ENCODE measurements around the gene CHST8.

CHST8 gene

DNA sequence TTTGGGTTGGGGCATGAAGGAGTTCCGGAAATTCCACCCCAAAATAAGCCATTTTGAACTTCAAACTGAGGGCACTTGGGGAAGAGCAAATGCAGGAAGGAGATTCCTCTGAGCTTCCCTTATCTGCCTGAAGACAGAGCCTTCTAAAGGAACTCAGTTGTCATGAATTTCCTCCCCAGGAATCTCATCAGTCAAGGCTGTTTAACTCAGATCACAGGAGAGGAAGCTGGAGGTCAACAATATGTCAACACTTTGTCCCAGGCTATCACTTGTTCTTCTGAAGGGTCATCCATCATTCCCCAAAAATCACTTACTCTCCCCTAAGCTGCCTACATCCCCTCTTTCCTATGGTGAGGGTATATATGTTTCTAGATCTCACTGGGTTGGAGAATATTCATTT is 26.0 kb upstream of the CHST8 start:
- Histone ChIP-seq H4K20me1 (ENCODE audit: insufficient read depth, low read length) (no peaks in the 10 kb centered on the region), H3K4me2 (ENCODE audit: low read depth, low read length) (no peak overlapping the region), H3F3A (ENCODE audit: insufficient read depth, low read length) (no peaks in the 10 kb centered on the region), H3K9me3 (replicated peaks; ENCODE audit: insufficient read depth, low read length) (no peaks in the 10 kb centered on the region), H3K27ac (ENCODE audit: low read length) (no peak overlapping the region), H2AFZ (ENCODE audit: low read length) (no peak overlapping the region), H3K9ac (ENCODE audit: low read length) (no peak overlapping the region), H3K4me1 (ENCODE audit: low read length) (no peaks in the 10 kb centered on the region), H3K36me3 (replicated peaks; ENCODE audit: insufficient read depth, low read length) (no peaks in the 10 kb centered on the region), H3K27me3 (replicated peaks; ENCODE audit: insufficient read depth, low read length) (peaks cover 2% of the 10 kb centered on the region; the same call in 1 of the 2 replicates), H3K9me2 (replicated peaks; ENCODE audit: insufficient read depth, low read length) (no peaks in the 10 kb centered on the region), H3K79me2 (ENCODE audit: low read length) (no peaks in the 10 kb centered on the region), H3K4me3 (ENCODE audit: low read length) (no peak overlapping the region)
- no peak for TF ChIP-seq EZH2 (optimal IDR thresholded peaks at IDR 0.05; ENCODE audit: low read depth, low read length)
- no peak for TF ChIP-seq EZH2phosphoT487 (IDR thresholded peaks at IDR 0.05; ENCODE audit: low read length)
- TF ChIP-seq, protein P1, sequence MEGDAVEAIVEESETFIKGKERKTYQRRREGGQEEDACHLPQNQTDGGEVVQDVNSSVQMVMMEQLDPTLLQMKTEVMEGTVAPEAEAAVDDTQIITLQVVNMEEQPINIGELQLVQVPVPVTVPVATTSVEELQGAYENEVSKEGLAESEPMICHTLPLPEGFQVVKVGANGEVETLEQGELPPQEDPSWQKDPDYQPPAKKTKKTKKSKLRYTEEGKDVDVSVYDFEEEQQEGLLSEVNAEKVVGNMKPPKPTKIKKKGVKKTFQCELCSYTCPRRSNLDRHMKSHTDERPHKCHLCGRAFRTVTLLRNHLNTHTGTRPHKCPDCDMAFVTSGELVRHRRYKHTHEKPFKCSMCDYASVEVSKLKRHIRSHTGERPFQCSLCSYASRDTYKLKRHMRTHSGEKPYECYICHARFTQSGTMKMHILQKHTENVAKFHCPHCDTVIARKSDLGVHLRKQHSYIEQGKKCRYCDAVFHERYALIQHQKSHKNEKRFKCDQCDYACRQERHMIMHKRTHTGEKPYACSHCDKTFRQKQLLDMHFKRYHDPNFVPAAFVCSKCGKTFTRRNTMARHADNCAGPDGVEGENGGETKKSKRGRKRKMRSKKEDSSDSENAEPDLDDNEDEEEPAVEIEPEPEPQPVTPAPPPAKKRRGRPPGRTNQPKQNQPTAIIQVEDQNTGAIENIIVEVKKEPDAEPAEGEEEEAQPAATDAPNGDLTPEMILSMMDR (IDR thresholded peaks at IDR 0.05; ENCODE audit: low read length), result no peak
- no peak for DNase-seq

DNA sequence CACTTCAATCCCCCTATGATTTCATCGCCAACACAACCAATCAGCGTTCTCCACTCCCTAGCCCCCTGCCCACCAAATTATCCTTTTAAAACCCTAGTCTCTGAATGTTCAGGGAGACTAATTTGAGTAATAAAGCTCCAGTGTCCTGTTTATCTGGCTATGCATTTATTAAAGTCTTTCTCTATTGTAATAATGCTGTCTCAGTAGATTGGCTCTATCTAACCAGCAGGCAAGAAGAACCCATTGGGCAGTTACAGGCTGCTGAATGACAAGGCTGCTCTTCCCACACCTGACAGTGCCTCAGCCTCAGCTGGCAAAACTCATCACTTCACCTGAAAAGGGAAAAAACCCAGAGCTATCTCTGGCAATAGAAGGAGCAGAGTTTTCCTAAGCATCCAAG is 20.2 kb upstream of the CHST8 start:
- H3K36me3 ChIP-seq (replicated peaks; ENCODE audit: insufficient read depth, low read length), result no peaks in the 10 kb centered on the region

DNA sequence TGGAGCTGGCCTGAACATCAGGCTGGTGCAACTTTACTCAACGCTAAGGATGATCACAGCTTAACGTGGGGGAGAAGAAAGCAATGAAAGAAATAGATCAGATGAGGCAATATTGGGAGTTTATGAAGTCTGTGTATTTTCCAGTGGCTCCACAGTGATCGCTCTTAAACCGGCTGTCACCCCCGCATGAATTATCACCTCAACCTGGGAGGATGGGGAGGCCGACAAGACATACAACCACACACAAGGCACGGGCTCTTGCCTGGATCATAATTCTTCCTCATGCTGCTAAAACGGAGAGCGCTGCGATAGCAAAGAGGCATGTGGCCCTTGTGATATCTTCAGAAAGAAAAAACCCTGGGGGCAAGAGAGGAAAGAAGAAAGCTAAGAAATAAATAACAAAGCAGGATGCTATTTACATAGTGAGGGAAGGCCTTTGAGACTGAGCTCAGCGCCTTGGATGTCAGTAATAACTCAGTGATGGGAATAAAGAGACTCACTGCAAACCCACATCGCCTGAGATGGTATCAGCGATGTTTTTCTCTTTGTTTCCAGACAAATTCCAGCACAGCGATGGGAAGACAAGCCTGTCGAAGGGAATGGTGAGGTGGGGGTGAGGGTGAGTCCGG is 19.1 kb upstream of the CHST8 start:
- H3K4me1 ChIP-seq (ENCODE audit: low read length), result no peaks in the 10 kb centered on the region
- TF ChIP-seq, protein P1 (IDR thresholded peaks at IDR 0.05; ENCODE audit: low read length), result no peak
- no peak for TF ChIP-seq EZH2 (optimal IDR thresholded peaks at IDR 0.05; ENCODE audit: low read depth, low read length)
- TF ChIP-seq EZH2phosphoT487 (IDR thresholded peaks at IDR 0.05; ENCODE audit: low read length), result no peak
- no peaks in the 10 kb centered on the region for H3K9me3 ChIP-seq (replicated peaks; ENCODE audit: insufficient read depth, low read length)
- H3F3A ChIP-seq (ENCODE audit: insufficient read depth, low read length), result no peaks in the 10 kb centered on the region
- H3K36me3 ChIP-seq (replicated peaks; ENCODE audit: insufficient read depth, low read length), result no peaks in the 10 kb centered on the region
- no peak overlapping the region for H3K27ac ChIP-seq (ENCODE audit: low read length)
- no peak overlapping the region for H3K4me3 ChIP-seq (ENCODE audit: low read length)
- H3K9ac ChIP-seq (ENCODE audit: low read length), result no peak overlapping the region
- DNase-seq, result no peak
- H3K79me2 ChIP-seq (ENCODE audit: low read length), result no peaks in the 10 kb centered on the region
- no peak overlapping the region for H2AFZ ChIP-seq (ENCODE audit: low read length)
- H3K27me3 ChIP-seq (replicated peaks; ENCODE audit: insufficient read depth, low read length), result peaks cover 24% of the 10 kb centered on the region
- H4K20me1 ChIP-seq (ENCODE audit: insufficient read depth, low read length), result no peaks in the 10 kb centered on the region
- no peaks in the 10 kb centered on the region for H3K9me2 ChIP-seq (replicated peaks; ENCODE audit: insufficient read depth, low read length)
- H3K4me2 ChIP-seq (ENCODE audit: low read depth, low read length), result no peak overlapping the region

More for the DNA sequence above, 20.2 kb upstream of the CHST8 start:
- H4K20me1 ChIP-seq (ENCODE audit: insufficient read depth, low read length), result no peaks in the 10 kb centered on the region
- H3F3A ChIP-seq (ENCODE audit: insufficient read depth, low read length), result no peaks in the 10 kb centered on the region
- no peaks in the 10 kb centered on the region for H3K4me1 ChIP-seq (ENCODE audit: low read length)
- no peaks in the 10 kb centered on the region for H3K9me2 ChIP-seq (replicated peaks; ENCODE audit: insufficient read depth, low read length)
- no peak overlapping the region for H3K4me2 ChIP-seq (ENCODE audit: low read depth, low read length)
- no peak overlapping the region for H3K27ac ChIP-seq (ENCODE audit: low read length)
- no peaks in the 10 kb centered on the region for H3K79me2 ChIP-seq (ENCODE audit: low read length)
- H3K4me3 ChIP-seq (ENCODE audit: low read length), result no peak overlapping the region
- no peak overlapping the region for H2AFZ ChIP-seq (ENCODE audit: low read length)
- H3K9ac ChIP-seq (ENCODE audit: low read length), result no peak overlapping the region
- H3K9me3 ChIP-seq (replicated peaks; ENCODE audit: insufficient read depth, low read length), result no peaks in the 10 kb centered on the region
- no peak for TF ChIP-seq EZH2 (optimal IDR thresholded peaks at IDR 0.05; ENCODE audit: low read depth, low read length)
- TF ChIP-seq EZH2phosphoT487 (IDR thresholded peaks at IDR 0.05; ENCODE audit: low read length), result no peak
- TF ChIP-seq, protein P1 (IDR thresholded peaks at IDR 0.05; ENCODE audit: low read length), result no peak
- H3K27me3 ChIP-seq (replicated peaks; ENCODE audit: insufficient read depth, low read length), result peaks cover 14% of the 10 kb centered on the region
- DNase-seq, result no peak
